GM12878 (cell line): ENCODE measurements around the gene R3HDM2. TPM values are rescaled to one million over a fixed set of nuclear protein-coding genes. Genes with fewer than 3 reads are reported as not detected.

ENCODE experiments used
- ATAC-seq: fragments of 200-7000 bp; cut with Tn5 transposase; 3 replicates; pipeline ENCODE4 v1.9.1; 2020; ENCODE audit warnings: mild to moderate bottlenecking, moderate library complexity
- Bru-seq: library from RNA; stranded (reverse); fragments of 400-500 nt; gene quantifications from one replicate; lab custom pipeline; 2021; lab: Mats Ljungman, UMichigan
- BruChase-seq, 2 experiments: library from RNA; stranded (reverse); fragments of 400-500 nt; gene quantifications; one replicate each; lab custom pipeline; 2021; lab: Mats Ljungman, UMichigan
- BruUV-seq: library from RNA; stranded (reverse); fragments of 400-500 nt; replicated peaks from 2 replicates; lab custom pipeline; 2021; lab: Mats Ljungman, UMichigan
- CTCF ChIA-PET: fragments of 300-600 bp; sonication (Branson Sonifier 250); formaldehyde crosslinking; extraction: SDS; loops from one replicate; lab custom pipeline; 2021; ENCODE audit warnings: inconsistent platforms; lab: Yijun Ruan, JAX
- POLR2A ChIA-PET: fragments of 350-600 bp; formaldehyde crosslinking; extraction: SDS; loops from one replicate; lab custom pipeline; 2021; ENCODE audit warnings: inconsistent platforms; lab: Charles Lee
- RAD21 ChIA-PET: fragments of 300-600 bp; sonication (Branson Sonifier 250); formaldehyde crosslinking; loops from one replicate; lab custom pipeline; 2023; ENCODE audit warnings: antibody characterized with exemption; ENCODE audit not compliant: unreplicated experiment; lab: Charles Lee
- SMC1A ChIA-PET: fragments of 300-600 bp; sonication (Branson Sonifier 250); formaldehyde crosslinking; loops from one replicate; lab custom pipeline; 2023; ENCODE audit not compliant: unreplicated experiment, uncharacterized antibody; lab: Charles Lee
- DNase-seq: peaks from one replicate; pipeline ENCODE4 v3.0.0-alpha.2; 2011; ENCODE audit warnings: low read depth, low spot score
- FAIRE-seq: peaks from 3 replicates; lab custom pipeline; 2011; peaks lifted over from hg19 to GRCh38; lab: Jason Lieb, UNC
- H2AFZ ChIP-seq: 2 replicates; pipeline ENCODE4 v1.6.0; 2011; ENCODE audit warnings: low read depth, low read length, control low read depth; ENCODE audit not compliant: control insufficient read depth
- H3K27ac ChIP-seq: 2 replicates; pipeline ENCODE4 v1.5.1; 2011; ENCODE audit warnings: control low read depth; ENCODE audit not compliant: control insufficient read depth, insufficient read depth
- H3K27me3 ChIP-seq, 2 experiments: replicated peaks in 1 of 2; 2 replicates each; pipeline versions ENCODE4 v1.6.0 to v1.6.1; 2011; ENCODE audit warnings: low read length in 1 of 2; ENCODE audit not compliant: control insufficient read depth in 2 of 2, insufficient read depth in 2 of 2
- H3K36me3 ChIP-seq, 2 experiments: 2 replicates each; pipeline ENCODE4 v1.5.1; 2011; ENCODE audit warnings: low read length in 1 of 2; ENCODE audit not compliant: control insufficient read depth in 2 of 2, insufficient read depth in 2 of 2
- H3K4me1 ChIP-seq: 2 replicates; pipeline ENCODE4 v1.6.1; 2011; ENCODE audit warnings: mild to moderate bottlenecking, low read length, moderate library complexity, mixed read lengths; ENCODE audit not compliant: control insufficient read depth, insufficient read depth
- H3K4me2 ChIP-seq: 2 replicates; pipeline ENCODE4 v1.6.0; 2011; ENCODE audit warnings: control low read depth; ENCODE audit not compliant: control insufficient read depth, insufficient read depth
- H3K4me3 ChIP-seq: fragments of 200-600 bp; sonication (generic); 2 replicates; pipeline ENCODE4 v1.5.1; 2016
- H3K79me2 ChIP-seq: 2 replicates; pipeline ENCODE4 v1.6.0; 2011; ENCODE audit warnings: low read length; ENCODE audit not compliant: control insufficient read depth, insufficient read depth
- H3K9ac ChIP-seq: 2 replicates; pipeline ENCODE4 v1.8.0; 2011; ENCODE audit warnings: low read length, control low read depth, mixed read lengths; ENCODE audit not compliant: control insufficient read depth, insufficient read depth
- H3K9me3 ChIP-seq: replicated peaks from 3 replicates; pipeline ENCODE4 v1.5.1; 2011; ENCODE audit warnings: mild to moderate bottlenecking, low read length; ENCODE audit not compliant: control insufficient read depth, insufficient read depth
- H4K20me1 ChIP-seq: 2 replicates; pipeline ENCODE4 v1.6.0; 2011; ENCODE audit not compliant: control insufficient read depth, insufficient read depth
- CREM ChIP-seq: IDR thresholded peaks from 2 replicates; pipeline ENCODE4 v1.6.1; 2014; ENCODE audit warnings: antibody characterized with exemption, low read depth
- EED ChIP-seq: sonication (generic); IDR thresholded peaks from 2 replicates; pipeline ENCODE4 v1.6.1; 2016; ENCODE audit warnings: antibody characterized with exemption, low read depth
- ETV6 ChIP-seq, 2 experiments: fragments of 450-650 bp in 1 of 2; IDR thresholded peaks in 1 of 2; conservative IDR thresholded peaks in 1 of 2; 2 replicates each; pipeline ENCODE4 v1.6.1; 2014; ENCODE audit warnings: antibody characterized with exemption in 1 of 2, borderline replicate concordance in 1 of 2, low read depth in 1 of 2, mild to moderate bottlenecking in 1 of 2, moderate library complexity in 1 of 2
- FOXM1 ChIP-seq: IDR thresholded peaks from 2 replicates; pipeline ENCODE4 v1.6.1; 2012; ENCODE audit warnings: low read depth, mild to moderate bottlenecking, inconsistent platforms, low read length, moderate library complexity
- JUND ChIP-seq: IDR thresholded peaks from 2 replicates; pipeline ENCODE4 v1.6.1; 2012; ENCODE audit warnings: low read depth, mild to moderate bottlenecking, low read length, improper control_type of control experiment, moderate library complexity
- MYB ChIP-seq: fragments of 150-350 bp; IDR thresholded peaks from 2 replicates; pipeline ENCODE4 v1.6.1; 2014; ENCODE audit warnings: mild to moderate bottlenecking, low read depth, low read length, borderline replicate concordance
- POLR2A ChIP-seq: IDR thresholded peaks from 2 replicates; pipeline ENCODE4 v1.6.1; 2011; ENCODE audit warnings: low read depth, mild to moderate bottlenecking, low read length
- RBBP5 ChIP-seq: fragments of 200-600 bp; sonication (generic); conservative IDR thresholded peaks from 2 replicates; pipeline ENCODE4 v1.6.1; 2016
- RELA ChIP-seq: fragments of 450-650 bp; IDR thresholded peaks from 2 replicates; pipeline ENCODE4 v1.8.0; 2014; ENCODE audit warnings: borderline replicate concordance; ENCODE audit not compliant: partially characterized antibody
- SMAD1 ChIP-seq: fragments of 450-650 bp; IDR thresholded peaks from 2 replicates; pipeline ENCODE4 v1.6.1; 2018; ENCODE audit warnings: mild to moderate bottlenecking, low read depth; ENCODE audit not compliant: partially characterized antibody
- SMAD5 ChIP-seq: IDR thresholded peaks from 2 replicates; pipeline ENCODE4 v1.6.1; 2016; ENCODE audit warnings: antibody characterized with exemption, low read depth
- TARDBP ChIP-seq: IDR thresholded peaks from 2 replicates; pipeline ENCODE4 v1.6.1; 2016; ENCODE audit warnings: borderline replicate concordance
- TBL1XR1 ChIP-seq: IDR thresholded peaks from 2 replicates; pipeline ENCODE4 v1.6.1; 2012; ENCODE audit warnings: low read depth, low read length, improper control_type of control experiment
- ZBTB11 ChIP-seq: fragments of 450-650 bp; formaldehyde crosslinking; IDR thresholded peaks from 2 replicates; pipeline ENCODE4 v1.5.0; 2022; ENCODE audit warnings: mild to moderate bottlenecking, missing genetic modification characterization
- ZNF274 ChIP-seq: IDR thresholded peaks from one replicate; pipeline ENCODE4 v1.8.0; 2011; ENCODE audit not compliant: insufficient read length, insufficient read depth
- WGBS: methylation state at CpG from one replicate; pipeline ENCODE4 v1.1.6; 2016; ENCODE audit warnings: low lambda C conversion rate; ENCODE audit not compliant: insufficient replicate concordance, insufficient coverage; ENCODE audit errors: missing lambda C conversion rate; 5-methylcytosine and 5-hydroxymethylcytosine counted together
- in situ Hi-C: fragments of 300-500 bp; cut with MboI; formaldehyde crosslinking; loops from 9 replicates; pipeline ENCODE4 v1.14.3; 2018; ENCODE audit warnings: mixed read lengths
- intact Hi-C: fragments of 100-400 bp; cut with micrococcal nuclease; formaldehyde crosslinking; loops from one replicate; pipeline ENCODE4 v1.14.2; 2022; ENCODE audit not compliant: unreplicated experiment
- long read RNA-seq, 2 experiments: library from polyadenylated mRNA; unstranded; transcript quantifications; one replicate each; pipeline ENCODE4 v2.0.0, GENCODE V29; 2019 to 2020
- polyA minus RNA-seq, 3 experiments: library from RNA; depleted of rRNA, polyadenylated mRNA; stranded (reverse); fragments of >200 nt; gene quantifications; 2 replicates each; pipeline ENCODE4 v1.2.3, GENCODE V29; 2011
- polyA plus RNA-seq, 11 experiments: library from polyadenylated mRNA; depleted of rRNA in 4 of 11; unstranded in 6 of 11; stranded (reverse) in 5 of 11; fragments of >200 nt; fragmentation: Nextera tagmentation in 4 of 11; fragmentation: Illumina TruSeq in 1 of 11; extraction: Ambion mirVana in 4 of 11; extraction: Trizol in 1 of 11; gene quantifications; 1 replicate in 1 of 11; 2 replicates in 10 of 11; pipeline versions ENCODE4 v1.2.1 to v1.2.3, GENCODE V29; 2011 to 2016; ENCODE audit warnings: inconsistent platforms in 2 of 11, missing spikeins in 2 of 11, low read depth in 1 of 11
- total RNA-seq, 4 experiments: library from RNA; depleted of rRNA in 3 of 4; stranded (reverse); fragments of >200 nt in 3 of 4; fragmentation: Illumina TruSeq in 1 of 4; extraction: Trizol in 1 of 4; gene quantifications; 2 replicates each; pipeline versions ENCODE4 v1.2.1 to v1.2.3, GENCODE V29; 2013 to 2021
- TF ChIP-seq, protein P1 (sequence below): IDR thresholded peaks from 2 replicates; pipeline ENCODE4 v1.6.1; 2011; ENCODE audit warnings: borderline replicate concordance, low read depth, mild to moderate bottlenecking, moderate library complexity, mixed read lengths, low read length; ENCODE audit not compliant: insufficient read depth; ENCODE audit errors: extremely low read length

R3HDM2 gene
- 40.4 and 55.4 TPM in 2 replicates for total RNA-seq (2013; cell fraction: nucleolus; rRNA removed)
- total RNA-seq (2014; rRNA removed) (11.7 TPM in 2 replicates), total RNA-seq (2014; rRNA removed; fragmentation: Illumina TruSeq; extraction: Trizol) (10.8 and 12.0 TPM in 2 replicates), total RNA-seq (2021) (24.9 and 26.1 TPM in 2 replicates), polyA plus RNA-seq (2011; rRNA removed) (12.4 and 13.9 TPM in 2 replicates), polyA plus RNA-seq (2014; fragmentation: Illumina TruSeq; extraction: Trizol) (17.2 and 23.0 TPM in 2 replicates), polyA plus RNA-seq (2014; fragmentation: Nextera tagmentation; extraction: Ambion mirVana) (1 to 10 TPM; 4.6 to 6.2 TPM), polyA plus RNA-seq (2014; rRNA removed) (13.9 and 15.3 TPM in 2 replicates), polyA plus RNA-seq (2016; fragmentation: Nextera tagmentation; extraction: Ambion mirVana) (1 to 10 TPM; 7.8 to 8.9 TPM), polyA minus RNA-seq (2011; rRNA and poly(A)+ RNA removed) (10.0 and 12.7 TPM in 2 replicates), Bru-seq, nascent RNA (percentile 70 among the genes with signal in this experiment), BruChase-seq, experiment 1, labeled RNA remaining after a 6-hour chase (percentile 71 among the genes with signal in this experiment), BruChase-seq, experiment 2, labeled RNA remaining after a 2-hour chase (percentile 68 among the genes with signal in this experiment)
- polyA plus RNA-seq (2011; ENCODE audit: low read depth), result 12.4 TPM
- polyA plus RNA-seq (2011; cell fraction: cytosol; rRNA removed), result 11.7 and 12.3 TPM in 2 replicates
- 40.0 and 41.3 TPM in 2 replicates for polyA plus RNA-seq (2011; cell fraction: nucleus; rRNA removed)
- 17.9 and 18.6 TPM in 2 replicates for polyA plus RNA-seq (2012)
- polyA minus RNA-seq (2011; cell fraction: cytosol; rRNA and poly(A)+ RNA removed), result 3.9 and 7.0 TPM in 2 replicates
- polyA minus RNA-seq (2011; cell fraction: nucleus; rRNA and poly(A)+ RNA removed), result 9.7 and 17.4 TPM in 2 replicates
- long read RNA-seq, experiment 1, partial matches to known transcripts, result 2 of 7 reads
- long read RNA-seq, experiment 1, other reads (novel, unspliced or antisense), result 5 of 7 reads
- long read RNA-seq, experiment 2, partial matches to known transcripts, result 2 of 6 reads
- long read RNA-seq, experiment 2, other reads (novel, unspliced or antisense), result 4 of 6 reads

DNA sequence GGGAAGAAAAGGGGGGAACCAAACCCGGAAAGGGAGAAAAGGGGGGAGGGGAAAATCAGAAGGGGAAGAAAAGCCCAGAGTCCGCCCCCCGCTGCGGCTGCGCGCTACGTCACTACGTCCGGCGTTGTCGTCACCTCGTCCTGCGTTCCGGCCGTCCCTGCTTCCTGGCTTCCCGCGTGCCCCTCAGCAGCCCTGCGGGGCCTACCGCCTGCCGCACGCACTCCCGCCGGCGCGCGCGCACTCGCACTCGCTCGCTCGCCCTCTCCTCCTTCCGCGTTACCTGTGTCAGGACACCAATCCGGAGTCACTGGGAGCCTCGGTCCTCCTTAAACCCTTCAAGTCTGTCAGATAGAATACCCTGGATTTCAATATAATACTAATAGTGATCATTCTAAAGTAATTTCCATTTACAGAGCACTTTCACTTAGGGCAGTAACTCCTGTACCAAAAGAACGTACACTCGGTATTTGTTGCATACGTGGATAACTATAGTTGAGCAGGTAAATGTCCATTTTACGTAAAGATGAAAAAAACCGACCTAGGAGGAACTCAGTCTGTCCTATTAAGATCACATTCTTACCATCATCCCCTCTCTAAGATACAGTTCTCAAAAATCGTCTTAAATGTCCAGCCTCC, at the start of gene R3HDM2:
R3HDM2 (minus strand) TSS at position 113 of the 636 bp plus-strand sequence. CDS start 120,615 bp downstream, outside the sequence.
- ChIA-PET SMC1A (interaction anchor here (2.5 to 3.5 kb wide), 2 partner anchors 23 to 27 kb away, joined by 14 to 24 read pairs; partner anchors contain the start of gene INHBE), CTCF (interaction anchor here (0.9 to 2.5 kb wide), 3 partner anchors 22 to 28 kb away, joined by 3 to 34 read pairs (median 5); no protein-coding TSS in a partner anchor), POLR2A (interaction anchor here (1.0 to 3.9 kb wide), 3 partner anchors 17 to 28 kb away, joined by 6 to 26 read pairs (median 11); partner anchors contain the start of gene GLI1), RAD21 (interaction anchor here (4.6 kb wide), 1 partner anchor 22 kb away, joined by 31 read pairs; no protein-coding TSS in a partner anchor)
- ATAC-seq, result peak; percentile 96
- peak within 1 kb of the TSS; percentile 88 for H3K4me3 ChIP-seq
- under 1% methylated on average over 41 of the region's 41 CpGs for WGBS
- peak; percentile 77 for DNase-seq
- in situ Hi-C loops, result no loop called here
- peak within 1 kb of the TSS; percentile 81 for H3K4me2 ChIP-seq
- FAIRE-seq, result peak; percentile 96
- no peaks in the 10 kb centered on the region for H3K36me3 ChIP-seq
- H3K4me1 ChIP-seq, result peaks cover 5% of the 10 kb centered on the region; the same call in 1 of the 2 replicates
- no peaks in the 10 kb centered on the region for H3K27me3 ChIP-seq
- H4K20me1 ChIP-seq, result no peaks in the 10 kb centered on the region
- peak within 1 kb of the TSS; percentile 90 for H3K9ac ChIP-seq
- peak within 1 kb of the TSS; percentile 90 for H3K27ac ChIP-seq
- intact Hi-C loops, result no loop called here
- no peaks in the 10 kb centered on the region for H3K9me3 ChIP-seq
- peaks cover 20% of the 10 kb centered on the region for H3K79me2 ChIP-seq
- peak within 1 kb of the TSS; percentile 94 for H2AFZ ChIP-seq
- BruUV-seq, result TSS peak; percentile 96
- TF ChIP-seq SMAD1 (peak; percentile 84), RBBP5 (no peak), EED (peak; percentile 58; the same call in 1 of the 2 replicates), ZBTB11 (CRISPR knock-in tag) (no peak), RELA (peak; percentile 57), ETV6 (conservative IDR thresholded peaks at IDR 0.05 in 1 of 2, IDR thresholded peaks at IDR 0.05 in 1 of 2; ENCODE audit: borderline replicate concordance in 1 of 2, low read depth in 1 of 2) (peak in 1 of 2 experiments; percentile 49; a peak in 2 of 4 replicates), CREM (peak; percentile 93), TBL1XR1 (no peak), TARDBP (peak; percentile 76; the same call in 1 of the 2 replicates), JUND (no peak), SMAD5 (peak; percentile 92), POLR2A (peak; percentile 96), ZNF274 (no peak), MYB (no peak), FOXM1 (no peak)
- TF ChIP-seq, protein P1, sequence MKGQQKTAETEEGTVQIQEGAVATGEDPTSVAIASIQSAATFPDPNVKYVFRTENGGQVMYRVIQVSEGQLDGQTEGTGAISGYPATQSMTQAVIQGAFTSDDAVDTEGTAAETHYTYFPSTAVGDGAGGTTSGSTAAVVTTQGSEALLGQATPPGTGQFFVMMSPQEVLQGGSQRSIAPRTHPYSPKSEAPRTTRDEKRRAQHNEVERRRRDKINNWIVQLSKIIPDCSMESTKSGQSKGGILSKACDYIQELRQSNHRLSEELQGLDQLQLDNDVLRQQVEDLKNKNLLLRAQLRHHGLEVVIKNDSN, result no peak
